Panc1 (cell line): ENCODE measurements around the gene NAT16. TPM values are rescaled to one million over a fixed set of nuclear protein-coding genes. Genes with fewer than 3 reads are reported as not detected.
A peak's percentile ranks its signal among the peaks of the same experiment; 100 is the strongest.
"Not testable (repeated sequence)": the region's sequence is repeated elsewhere in the genome, so short reads cannot be mapped to it uniquely, and the experiment has no call there.

ENCODE experiments used
- ATAC-seq: fragments of 200-7000 bp; cut with Tn5 transposase; 2 replicates; pipeline ENCODE4 v1.9.1; 2020; ENCODE audit warnings: mild to moderate bottlenecking, moderate library complexity
- BruUV-seq: library from RNA; stranded (reverse); fragments of 400-500 nt; replicated peaks from 2 replicates; lab custom pipeline; 2021; lab: Mats Ljungman, UMichigan
- CTCF ChIA-PET: fragments of 300-600 bp; sonication (Branson Sonifier 250); formaldehyde crosslinking; loops from one replicate; lab custom pipeline; 2022; ENCODE audit warnings: antibody characterized with exemption; lab: Charles Lee
- POLR2A ChIA-PET: fragments of 300-600 bp; sonication (Branson Sonifier 250); formaldehyde crosslinking; loops from one replicate; lab custom pipeline; 2022; ENCODE audit warnings: antibody characterized with exemption; lab: Charles Lee
- DNase-seq: peaks from one replicate; pipeline ENCODE4 v3.0.0-alpha.2; 2010; ENCODE audit warnings: low read depth, low spot score
- H3K27ac ChIP-seq: 2 replicates; pipeline ENCODE4 v1.5.1; 2011; ENCODE audit warnings: mild to moderate bottlenecking, low read length, inconsistent platforms
- H3K27me3 ChIP-seq: fragments of 200-500 bp; sonication (Bioruptor generic); 2 replicates; pipeline ENCODE4 v1.6.0; 2014; ENCODE audit warnings: low read length, inconsistent platforms; ENCODE audit not compliant: control insufficient read depth, insufficient read depth
- H3K36me3 ChIP-seq: fragments of 200-500 bp; sonication (Bioruptor generic); 2 replicates; pipeline ENCODE4 v1.5.1; 2014; ENCODE audit warnings: inconsistent platforms, mild to moderate bottlenecking, low read length, moderate library complexity; ENCODE audit not compliant: control insufficient read depth, insufficient read depth
- H3K4me1 ChIP-seq: 2 replicates; pipeline ENCODE4 v1.5.1; 2011; ENCODE audit warnings: inconsistent platforms, mild to moderate bottlenecking, low read length, moderate library complexity; ENCODE audit not compliant: control insufficient read depth, insufficient read depth
- H3K4me3 ChIP-seq, 2 experiments: 2 replicates each; pipeline ENCODE4 v1.5.1; 2011 to 2012; ENCODE audit warnings: low read depth in 2 of 2, low read length in 2 of 2, mild to moderate bottlenecking in 2 of 2, inconsistent platforms in 1 of 2, moderate library complexity in 1 of 2
- H3K9me3 ChIP-seq: fragments of 200-500 bp; sonication (Bioruptor generic); 2 replicates; pipeline ENCODE4 v1.5.1; 2014; ENCODE audit warnings: low read depth, mild to moderate bottlenecking, inconsistent platforms, low read length, moderate library complexity; ENCODE audit not compliant: control insufficient read depth, insufficient read depth
- in situ Hi-C: cut with HindIII; loops from 2 replicates; pipeline ENCODE4 v1.10.0; 2016; ENCODE audit warnings: low sequenced_read_pairs, low pct_unique_long_range_greater_than_20kb
- intact Hi-C: fragments of 100-400 bp; cut with micrococcal nuclease; formaldehyde crosslinking; loops from one replicate; pipeline ENCODE4 v1.10.0; 2022; ENCODE audit not compliant: unreplicated experiment
- microRNA-seq: library from miRNA; unstranded; fragments of <30 nt; microRNA quantifications from one replicate; pipeline ENCODE4 v1.1.0, GENCODE V29; 2020; ENCODE audit not compliant: unreplicated experiment
- total RNA-seq: library from RNA; stranded (reverse); gene quantifications from one replicate; pipeline ENCODE4 v1.2.1, GENCODE V29; 2021; ENCODE audit not compliant: unreplicated experiment

NAT16 gene
- total RNA-seq, 1 experiment from 2014 or later, result 0.15 TPM

- H3K27me3 ChIP-seq, intact Hi-C loops, ATAC-seq, DNase-seq, H3K9me3 ChIP-seq, CTCF ChIA-PET, BruUV-seq, H3K36me3 ChIP-seq, in situ Hi-C loops: not testable (repeated sequence)
- Histone ChIP-seq H3K4me3 (peak overlapping the region in 1 of 2 experiments; percentile 19; a peak in 2 of 4 replicates), H3K27ac (peak overlapping the region; percentile 98), H3K4me1 (peaks cover 85% of the 10 kb centered on the region)
- POLR2A ChIA-PET, result interaction anchor here (0.7 to 0.9 kb wide), 2 partner anchors 10 to 25 kb away, joined by 3 to 7 read pairs; no protein-coding TSS in a partner anchor
These were observed 58.5 kb downstream of the NAT16 start for GRCh38 chr7:101121631-101121990.

Small RNAs within 50 kb of the gene (microRNA-seq; reads per million reads assigned to microRNA genes)
- not detected for gene MIR4653

Other genes with a start within 250 kb of the NAT16 start
- 24.7 TPM for gene MUC3A, start 230.8 kb downstream of the NAT16 start, total RNA-seq
- 6.8 TPM for gene MUC12, start 210.7 kb downstream of the NAT16 start, total RNA-seq
- not detected for gene MUC17, start 160.2 kb downstream of the NAT16 start, total RNA-seq
- gene TRIM56, start 94.8 kb downstream of the NAT16 start, total RNA-seq, result 37.4 TPM
- gene SERPINE1, start 53.2 kb downstream of the NAT16 start, total RNA-seq, result 370 TPM
- 74.2 TPM for gene AP1S1, start 25.8 kb downstream of the NAT16 start, total RNA-seq
- 4.4 TPM for gene VGF, start 14.7 kb downstream of the NAT16 start, total RNA-seq
- gene MOGAT3, start 20.7 kb upstream of the NAT16 start, total RNA-seq, result 0.23 TPM
- gene PLOD3, start 37.3 kb upstream of the NAT16 start, total RNA-seq, result 93.0 TPM
- gene ZNHIT1, start 37.9 kb upstream of the NAT16 start, total RNA-seq, result 69.7 TPM
- 8.0 TPM for gene CLDN15, start 57.5 kb upstream of the NAT16 start, total RNA-seq
- 110 TPM for gene FIS1, start 64.8 kb upstream of the NAT16 start, total RNA-seq
- 42.4 TPM for gene IFT22, start 141.5 kb upstream of the NAT16 start, total RNA-seq
- gene COL26A1, start 182.6 kb upstream of the NAT16 start, total RNA-seq, result 25.8 TPM